Stimulated activated CD4-positive, alpha-beta T cell treated with anti-CD3 and anti-CD28 coated beads, Interleukin-15, amount 100 ng/mL, for 24 hours (primary cell): ENCODE measurements around the gene A1CF.
"Not testable (repeated sequence)": the region's sequence is repeated elsewhere in the genome, so short reads cannot be mapped to it uniquely, and the experiment has no call there.

Experiments
- DNase-seq: peaks from one replicate; pipeline ENCODE4 v3.0.0-alpha.2; 2020

Gene A1CF, protein sequence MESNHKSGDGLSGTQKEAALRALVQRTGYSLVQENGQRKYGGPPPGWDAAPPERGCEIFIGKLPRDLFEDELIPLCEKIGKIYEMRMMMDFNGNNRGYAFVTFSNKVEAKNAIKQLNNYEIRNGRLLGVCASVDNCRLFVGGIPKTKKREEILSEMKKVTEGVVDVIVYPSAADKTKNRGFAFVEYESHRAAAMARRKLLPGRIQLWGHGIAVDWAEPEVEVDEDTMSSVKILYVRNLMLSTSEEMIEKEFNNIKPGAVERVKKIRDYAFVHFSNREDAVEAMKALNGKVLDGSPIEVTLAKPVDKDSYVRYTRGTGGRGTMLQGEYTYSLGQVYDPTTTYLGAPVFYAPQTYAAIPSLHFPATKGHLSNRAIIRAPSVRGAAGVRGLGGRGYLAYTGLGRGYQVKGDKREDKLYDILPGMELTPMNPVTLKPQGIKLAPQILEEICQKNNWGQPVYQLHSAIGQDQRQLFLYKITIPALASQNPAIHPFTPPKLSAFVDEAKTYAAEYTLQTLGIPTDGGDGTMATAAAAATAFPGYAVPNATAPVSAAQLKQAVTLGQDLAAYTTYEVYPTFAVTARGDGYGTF

DNA sequence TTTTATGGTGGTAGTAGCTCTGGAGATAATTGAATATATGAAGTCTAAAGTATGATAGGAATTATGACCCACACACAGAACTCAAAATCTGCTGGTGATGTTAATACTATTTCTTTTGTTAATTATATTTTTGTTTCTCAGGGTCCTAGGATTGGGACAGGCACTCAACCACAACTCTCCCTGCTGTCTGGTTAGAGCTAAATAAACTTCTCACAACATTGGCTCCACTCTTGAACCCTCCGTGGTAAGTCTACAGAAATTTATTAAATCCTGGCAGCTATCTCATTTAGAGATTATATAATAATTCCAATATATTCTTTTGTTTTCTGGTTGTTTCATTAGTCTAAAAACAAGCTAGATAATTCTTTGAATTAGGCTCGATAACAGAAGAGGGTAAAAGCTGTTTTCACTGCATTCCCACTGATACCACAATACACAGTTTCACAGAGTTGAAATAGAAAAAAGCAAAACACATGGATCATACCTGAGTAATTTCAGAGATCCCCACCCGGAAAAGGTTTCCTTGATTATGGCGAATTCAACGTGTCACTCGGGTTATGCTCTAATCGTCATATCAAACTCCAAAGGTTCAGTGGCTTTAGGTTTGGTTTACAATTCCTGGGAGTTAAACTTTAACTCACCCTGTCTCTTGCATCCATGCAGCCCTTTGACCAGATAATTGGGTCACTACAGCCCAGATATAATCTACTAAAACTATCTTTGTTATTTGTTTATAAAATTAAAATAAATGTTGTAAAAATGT lies at the start of gene A1CF:
Gene A1CF (minus strand): TSS at position 531 of the 763 bp plus-strand sequence. CDS start 25,687 bp downstream, outside the sequence.
- DNase-seq, result no peak

DNA sequence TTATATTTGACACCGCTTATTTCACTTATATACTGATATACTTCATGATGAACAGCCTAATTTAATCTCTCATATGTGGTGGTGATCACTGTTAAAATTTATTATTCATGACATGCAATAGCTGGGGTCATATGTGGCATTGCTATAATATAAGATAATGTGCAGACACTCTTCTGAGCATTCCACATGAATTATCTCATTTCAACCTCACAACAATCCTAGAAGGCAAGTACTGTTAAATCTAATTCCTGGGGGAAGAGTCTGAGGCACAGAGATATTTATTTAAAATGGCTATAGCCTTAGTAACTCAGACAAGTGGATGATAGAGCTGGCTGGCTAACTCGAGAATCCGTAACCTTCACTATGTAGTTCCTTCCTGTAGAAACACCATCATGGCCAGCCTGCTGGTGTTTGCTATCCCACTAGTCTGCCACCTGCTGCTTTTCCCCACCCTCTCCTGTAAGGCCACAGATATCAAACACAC lies 46.6 kb upstream of the A1CF start:
- no peak for DNase-seq

DNA sequence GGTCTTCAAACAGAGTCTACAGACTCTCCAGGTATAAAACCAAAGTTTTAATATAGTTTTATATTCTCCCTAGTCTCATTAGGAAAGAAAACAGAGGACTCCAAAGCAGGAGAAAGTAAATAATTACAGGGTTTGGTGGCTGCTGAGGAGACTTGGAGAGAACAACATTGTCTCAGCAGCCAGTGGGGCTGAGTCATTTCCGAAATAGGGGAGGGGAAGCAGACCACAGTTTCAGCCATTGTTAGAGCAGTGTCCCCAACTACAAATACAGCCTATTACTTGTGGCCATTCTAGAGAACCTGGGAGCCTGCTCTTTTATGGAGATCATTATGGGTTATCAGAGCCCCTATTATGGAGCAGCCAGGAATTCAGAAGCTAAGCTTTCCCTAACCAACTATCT lies 44.2 kb upstream of the A1CF start:
- DNase-seq, result no peak

DNA sequence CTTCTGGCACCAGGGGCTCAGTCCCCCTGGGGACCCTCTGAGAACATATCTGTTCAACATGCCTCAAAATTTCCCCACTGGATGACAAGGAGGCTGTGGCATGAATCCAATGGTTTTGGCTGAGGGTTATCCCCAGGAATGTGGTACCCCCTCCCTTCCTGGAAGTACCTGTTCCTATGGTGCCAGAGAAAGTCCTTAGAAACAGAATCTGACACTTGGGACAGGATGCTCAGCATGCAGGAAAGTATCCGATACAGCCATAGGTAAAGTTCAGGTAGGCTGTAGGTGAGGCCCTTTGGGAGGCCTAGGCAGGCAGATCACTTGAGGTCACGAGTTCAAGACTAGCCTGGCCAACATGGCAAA lies 42.7 kb upstream of the A1CF start:
- DNase-seq, result no peak

DNA sequence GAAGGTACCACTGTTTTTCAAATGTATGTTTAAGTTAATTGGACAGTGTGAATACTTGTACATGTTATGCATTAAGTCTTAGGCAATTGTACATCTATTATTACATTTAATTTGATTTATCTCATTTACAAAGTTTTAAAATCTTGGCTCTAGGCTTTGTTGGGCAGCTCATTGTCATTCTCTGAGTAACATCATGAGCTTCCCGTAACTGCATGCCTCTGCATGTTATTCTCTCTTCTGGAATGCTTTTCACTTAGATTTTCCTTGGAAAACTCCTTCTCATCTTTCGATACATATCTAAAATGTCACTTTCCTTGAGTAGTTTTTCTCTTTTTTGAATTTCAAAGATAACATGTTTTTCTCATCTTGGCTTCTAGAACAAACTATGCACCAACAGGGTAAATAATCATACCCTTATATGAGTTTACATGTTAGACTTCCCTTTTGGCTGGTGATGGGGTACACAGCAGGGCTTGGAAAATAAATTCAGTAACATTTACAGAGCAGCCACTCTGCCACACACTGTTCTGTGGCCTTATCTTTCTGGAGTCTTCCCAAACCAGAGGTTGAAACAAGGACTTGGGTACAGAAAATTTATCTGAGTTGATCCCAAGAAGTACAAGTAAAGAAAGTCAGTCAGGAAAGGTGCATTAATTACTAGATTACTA lies 42.2 kb upstream of the A1CF start:
- DNase-seq, result no peak

DNA sequence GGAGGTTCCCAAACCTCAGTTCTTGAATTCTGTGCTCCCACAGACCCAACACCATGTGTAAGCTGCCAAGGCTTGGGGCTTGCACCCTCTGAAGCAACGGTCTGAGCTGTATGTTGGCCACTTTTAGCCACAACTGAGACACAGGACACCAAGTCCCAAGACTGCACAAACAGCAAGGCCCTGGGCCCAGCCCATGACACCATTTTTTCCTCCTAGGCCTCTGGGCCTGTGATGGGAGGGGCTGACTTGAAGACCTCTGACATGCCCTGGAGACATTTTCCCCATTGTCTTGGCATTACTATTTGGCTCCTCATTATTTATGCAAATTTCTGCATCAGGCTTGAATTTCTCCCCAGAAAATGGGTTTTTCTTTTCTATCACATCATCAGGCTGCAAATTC lies 38.0 kb upstream of the A1CF start:
- DNase-seq, result not testable (repeated sequence)

DNA sequence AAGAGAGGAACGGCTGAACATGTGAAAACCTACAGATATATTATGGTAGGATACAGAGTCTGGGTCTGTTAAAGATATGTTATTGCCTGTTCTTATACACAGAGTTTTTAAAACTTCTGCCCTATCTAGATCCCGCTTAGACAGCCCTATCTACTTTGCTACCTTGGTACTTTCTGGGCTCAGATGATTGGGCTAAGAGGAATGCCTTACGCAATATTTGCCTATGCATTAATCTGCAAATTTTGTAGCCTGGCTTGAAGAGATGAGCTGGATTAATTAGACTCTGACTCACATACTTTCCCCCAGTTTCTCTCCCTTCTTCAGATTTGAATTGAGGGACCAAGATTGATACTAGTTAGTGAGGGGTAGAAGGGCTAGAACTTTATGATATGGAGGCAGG lies 33.6 kb upstream of the A1CF start:
- no peak for DNase-seq

DNA sequence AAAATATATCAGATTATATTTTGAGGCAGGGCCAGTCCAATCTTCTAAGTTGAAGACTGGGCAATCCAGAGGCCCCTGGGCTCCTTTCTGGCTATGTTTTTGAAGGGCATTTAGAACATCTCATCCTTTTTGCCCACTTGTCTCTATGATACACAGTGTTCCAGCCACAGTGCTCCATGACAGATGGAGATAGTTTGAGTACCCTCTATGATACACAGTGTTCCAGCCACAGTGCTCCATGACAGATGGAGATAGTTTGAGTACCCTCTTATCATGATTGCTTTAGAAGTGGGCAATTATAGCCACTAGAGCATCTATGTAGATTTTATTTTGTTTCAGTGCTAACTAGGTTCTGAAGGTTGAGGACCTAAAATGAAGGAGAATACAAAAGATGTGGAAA lies 33.1 kb upstream of the A1CF start:
- DNase-seq, result no peak

DNA sequence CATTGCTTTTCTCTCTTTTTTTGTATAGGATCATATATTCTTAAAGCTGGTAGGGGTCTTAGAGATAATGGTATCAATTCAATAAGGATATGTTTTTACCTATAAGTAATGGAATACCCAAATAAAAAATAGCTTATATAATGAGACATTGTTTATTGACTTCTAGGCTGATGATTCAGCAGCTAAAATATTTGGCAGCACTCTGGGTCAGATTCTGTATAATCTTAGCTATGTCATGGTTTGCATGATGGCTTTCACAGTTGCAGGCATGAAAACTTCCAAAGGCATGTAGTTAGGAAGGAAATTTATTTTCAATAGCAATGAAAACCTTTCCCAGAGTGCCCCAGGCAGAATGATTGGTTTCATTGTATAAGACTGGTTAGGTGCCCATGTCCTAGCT lies 32.1 kb upstream of the A1CF start:
- DNase-seq, result no peak

DNA sequence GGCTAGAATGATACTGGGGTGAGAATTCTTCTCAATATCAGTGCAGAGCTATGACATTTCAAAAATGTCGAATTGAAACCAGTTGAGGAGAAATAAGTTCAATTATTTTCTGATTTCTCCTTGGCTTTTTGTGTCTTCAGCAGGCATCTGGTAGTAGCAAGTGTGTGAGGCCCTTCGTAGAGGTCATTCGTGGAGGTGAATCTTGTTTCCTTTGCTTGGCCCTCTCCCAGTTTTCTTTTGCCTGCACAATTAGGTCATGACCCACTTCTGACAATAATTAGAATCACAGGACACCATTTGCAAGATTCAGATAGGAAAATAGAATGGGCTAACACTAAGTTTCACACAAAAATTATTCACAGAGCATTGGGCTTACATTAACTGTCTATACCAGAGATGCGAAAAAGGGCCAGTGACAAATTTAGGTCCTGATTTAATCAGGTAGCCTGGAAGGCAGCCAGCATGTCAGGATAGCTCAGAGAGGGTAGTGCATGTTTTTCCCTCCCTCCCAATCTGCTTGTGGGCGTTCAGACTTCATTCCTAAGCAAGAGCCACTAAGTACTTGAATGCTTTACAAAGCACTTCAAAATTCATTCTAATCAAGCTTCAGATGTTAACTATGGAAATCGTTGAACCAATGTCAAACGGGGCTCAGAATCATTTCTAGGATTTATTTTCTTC lies 24.0 kb upstream of the A1CF start:
- DNase-seq, result no peak

DNA sequence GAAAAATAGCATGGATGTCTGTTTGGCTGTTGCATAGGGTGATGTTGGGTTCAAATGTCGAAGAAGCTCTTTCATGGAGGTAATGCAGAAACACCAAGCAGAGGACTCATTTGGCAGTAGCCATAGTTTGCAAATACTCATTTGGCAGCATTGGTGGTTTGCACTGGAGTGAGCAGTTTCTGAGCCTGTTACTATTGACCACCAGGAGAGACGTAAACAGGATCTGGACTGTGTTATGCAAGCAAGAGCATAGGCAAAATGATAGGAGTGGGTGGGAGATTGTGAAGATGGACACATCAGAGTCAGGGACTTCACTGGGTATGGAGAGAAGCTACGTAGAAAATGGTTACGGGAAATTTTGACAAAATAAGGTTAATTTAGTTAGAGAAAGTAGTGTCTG lies 22.9 kb upstream of the A1CF start:
- no peak for DNase-seq

DNA sequence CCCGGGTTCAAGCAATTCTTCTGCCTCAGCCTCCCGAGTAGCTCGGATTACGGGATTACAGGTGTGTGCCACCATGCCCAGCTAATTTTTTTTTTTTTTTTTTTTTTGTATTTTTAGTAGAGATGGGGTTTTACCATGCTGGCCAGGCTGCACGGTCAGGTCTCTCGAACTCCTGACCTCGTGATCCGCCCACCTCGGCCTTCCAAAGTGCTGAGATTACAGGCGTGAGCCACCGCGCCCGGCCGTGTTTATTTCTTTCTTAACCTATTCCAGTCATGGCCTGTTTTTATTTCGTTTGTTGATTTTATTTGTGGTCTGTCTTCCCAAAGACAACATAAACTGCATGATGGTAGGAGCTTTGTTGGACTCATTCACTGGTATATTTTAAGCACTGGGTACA lies 20.4 kb upstream of the A1CF start:
- DNase-seq, result not testable (repeated sequence)

DNA sequence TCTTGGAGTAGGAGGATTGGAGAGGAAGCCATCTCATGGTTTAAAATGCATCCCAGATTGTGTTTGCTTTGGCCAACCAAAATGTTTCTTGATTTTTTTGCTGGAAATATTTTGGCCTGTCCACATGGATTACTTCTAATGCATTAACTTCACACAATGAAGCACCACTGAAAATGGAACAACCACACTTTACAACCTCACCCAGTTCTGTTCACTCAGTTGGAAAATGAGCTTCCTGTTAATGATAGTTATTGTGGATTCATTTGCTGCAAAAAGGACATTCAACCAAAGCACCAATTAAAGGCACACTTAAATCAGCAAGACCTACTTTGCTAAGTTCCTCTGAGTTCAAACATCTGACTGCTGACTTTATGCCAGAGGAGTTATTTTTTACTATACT lies 11.3 kb upstream of the A1CF start:
- DNase-seq, result no peak

DNA sequence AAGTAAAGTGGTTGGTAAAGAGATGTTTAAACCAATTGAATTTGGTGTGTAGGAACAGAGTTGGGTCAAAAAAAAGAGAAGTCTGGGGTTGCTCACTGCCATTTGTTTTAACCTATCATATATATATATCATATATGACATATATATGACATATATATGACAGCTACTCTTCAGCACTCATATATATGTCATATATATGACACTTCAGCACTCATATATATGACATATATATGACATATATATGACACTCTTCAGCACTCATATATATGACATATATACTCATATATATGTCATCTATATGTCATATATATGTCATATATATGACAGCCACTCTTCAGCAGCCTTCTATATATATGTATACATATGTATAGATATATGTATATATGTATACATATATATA lies 8.9 kb upstream of the A1CF start:
- no peak for DNase-seq

DNA sequence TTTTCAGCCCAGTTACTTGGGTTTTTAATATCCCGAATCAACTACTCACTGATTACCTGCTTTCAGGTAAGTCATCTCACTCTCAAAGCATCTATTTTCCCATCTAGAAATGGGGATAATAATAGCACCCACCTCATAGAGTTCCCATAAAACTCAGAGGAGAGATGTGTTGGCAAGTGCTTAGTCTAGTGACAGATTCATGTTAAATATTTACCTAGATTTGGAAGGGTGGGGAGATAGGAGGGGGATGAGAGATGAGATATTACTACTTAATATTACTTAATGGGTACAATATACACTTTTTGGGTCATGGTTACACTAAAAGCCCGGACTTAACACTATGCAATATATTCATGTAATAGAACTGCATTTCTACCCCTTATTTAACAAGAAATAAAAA lies 7.0 kb upstream of the A1CF start:
- DNase-seq, result no peak

DNA sequence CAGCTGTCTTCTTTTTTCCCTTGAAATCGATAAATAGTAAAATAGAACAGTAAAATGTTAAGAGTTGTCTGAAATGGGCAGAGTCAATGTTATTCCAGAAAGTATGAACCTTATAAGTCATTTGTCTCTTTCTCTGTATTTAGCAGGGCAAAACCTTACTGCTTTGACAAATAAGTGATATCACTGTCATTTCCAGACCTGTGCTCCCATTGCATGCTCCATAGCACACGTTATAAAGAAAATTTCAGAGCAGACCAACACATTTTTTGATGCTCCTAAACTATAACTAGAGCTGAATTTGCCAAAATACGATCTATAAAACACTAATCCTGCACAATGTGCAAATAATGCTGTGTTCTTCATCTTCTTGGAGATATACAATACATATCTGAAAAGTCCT lies 1.1 kb downstream of the A1CF start:
- no peak for DNase-seq

DNA sequence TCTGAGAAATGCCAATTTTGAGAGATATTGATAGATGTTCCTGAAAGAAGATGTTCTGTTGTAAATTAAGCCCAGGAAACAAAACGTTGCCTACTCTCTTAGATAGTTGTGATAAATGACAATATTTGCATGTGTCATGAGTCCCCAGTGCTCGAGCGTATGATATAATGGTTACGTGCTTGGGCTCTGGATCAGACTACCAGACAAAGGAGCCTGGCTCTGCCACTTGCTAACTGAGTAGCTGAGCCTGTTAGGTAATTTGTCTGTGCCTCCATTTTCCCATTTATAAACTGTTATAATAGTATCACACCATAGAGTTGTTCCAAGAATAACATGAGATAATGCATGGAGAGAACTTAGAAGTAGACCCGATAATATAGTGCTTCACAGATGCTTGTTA lies 1.8 kb downstream of the A1CF start:
- DNase-seq, result no peak

DNA sequence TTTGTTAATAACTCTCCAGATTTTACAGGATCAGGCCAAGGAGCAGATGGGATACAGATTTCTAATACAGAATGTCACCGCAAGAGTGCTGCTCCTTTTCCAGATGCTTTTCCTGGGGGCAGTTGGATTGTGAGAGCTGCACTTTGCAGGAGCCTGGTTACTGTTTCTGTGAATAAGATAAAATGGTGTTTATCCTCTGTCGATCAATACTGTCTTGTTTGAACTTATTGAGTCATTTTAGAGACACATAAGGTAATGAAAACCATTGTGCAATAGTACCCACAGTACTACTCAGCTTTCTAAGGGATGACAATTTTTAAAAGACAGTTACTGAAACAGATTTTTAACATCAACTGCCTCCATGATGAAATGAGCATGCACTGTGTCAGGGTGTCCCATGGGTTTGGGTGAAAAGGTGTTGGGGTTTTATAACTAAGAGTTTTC lies 2.9 kb downstream of the A1CF start:
- DNase-seq, result no peak

DNA sequence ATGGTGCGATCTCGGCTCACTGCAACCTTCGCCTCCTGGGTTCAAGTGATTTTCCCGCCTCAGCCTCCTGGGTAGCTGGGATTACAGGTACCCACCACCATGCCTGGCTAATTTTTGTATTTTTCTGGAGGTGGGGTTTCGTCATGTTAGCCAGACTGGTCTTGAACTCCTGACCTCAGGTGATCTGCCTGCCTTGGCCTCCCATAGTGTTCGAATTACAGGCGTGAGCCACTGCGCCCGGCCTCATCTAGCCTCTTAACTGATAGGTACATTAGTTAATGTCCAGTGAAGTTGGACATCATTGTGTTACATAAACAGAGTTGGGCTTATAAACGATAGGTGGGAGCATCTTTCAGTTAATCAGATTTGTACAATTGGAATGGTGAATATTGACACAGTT lies 4.4 kb downstream of the A1CF start:
- not testable (repeated sequence) for DNase-seq

DNA sequence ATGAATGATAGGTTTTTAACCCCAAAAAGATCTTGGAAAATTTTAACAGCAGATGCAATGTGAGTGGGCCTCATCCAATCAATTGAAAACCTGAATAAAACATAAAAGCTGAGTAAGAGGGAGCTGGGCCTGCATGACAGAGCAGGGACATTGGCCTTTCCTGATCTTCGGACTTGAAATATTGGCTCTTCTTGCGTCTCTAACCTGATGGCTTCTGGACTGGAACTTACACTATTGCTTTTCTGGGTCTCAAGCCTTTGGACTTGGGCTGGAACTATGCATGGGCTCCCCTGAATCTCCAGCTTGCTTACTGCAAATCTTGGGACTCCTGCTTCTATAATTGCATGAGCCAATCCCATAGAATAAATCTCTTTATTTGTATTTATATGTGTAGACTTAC lies 9.0 kb downstream of the A1CF start:
- DNase-seq, result no peak

DNA sequence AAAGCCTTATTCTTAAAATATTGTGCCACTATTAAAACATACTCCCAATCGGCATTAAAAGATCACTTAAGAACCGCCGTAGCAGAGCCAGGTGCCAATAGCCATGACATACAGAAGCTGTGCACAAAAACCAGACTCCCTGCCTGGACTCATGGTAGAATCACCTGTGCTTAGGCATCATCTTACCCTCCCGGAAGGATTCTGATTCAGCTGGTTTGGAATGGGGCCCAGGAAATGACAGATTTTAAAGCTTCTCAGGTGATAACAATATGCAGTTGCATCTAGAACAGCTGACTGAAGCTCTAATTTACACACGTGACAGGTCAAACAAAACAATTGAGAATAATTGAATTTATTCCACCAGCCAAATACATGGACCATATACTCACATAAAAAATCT lies 10.7 kb downstream of the A1CF start:
- no peak for DNase-seq

DNA sequence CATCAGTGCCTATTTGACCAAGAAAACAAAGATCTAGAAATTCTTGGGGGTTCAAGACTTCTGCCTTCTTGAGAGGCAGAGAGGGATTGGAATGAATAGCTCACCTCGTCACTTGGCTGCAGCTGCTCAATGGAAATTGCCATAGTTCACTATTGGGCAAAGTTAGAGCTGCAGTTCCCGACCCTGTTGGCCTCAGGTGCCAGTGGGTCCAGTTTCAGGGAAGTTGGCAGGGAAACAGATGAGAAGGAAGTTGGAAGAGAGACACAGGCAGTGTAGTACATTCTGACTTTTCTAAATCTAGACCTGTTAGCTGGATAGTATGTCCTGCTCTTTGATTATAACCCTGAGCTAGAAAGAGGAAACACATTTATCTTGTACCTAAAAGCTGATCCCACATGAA lies 19.1 kb downstream of the A1CF start:
- DNase-seq, result no peak

DNA sequence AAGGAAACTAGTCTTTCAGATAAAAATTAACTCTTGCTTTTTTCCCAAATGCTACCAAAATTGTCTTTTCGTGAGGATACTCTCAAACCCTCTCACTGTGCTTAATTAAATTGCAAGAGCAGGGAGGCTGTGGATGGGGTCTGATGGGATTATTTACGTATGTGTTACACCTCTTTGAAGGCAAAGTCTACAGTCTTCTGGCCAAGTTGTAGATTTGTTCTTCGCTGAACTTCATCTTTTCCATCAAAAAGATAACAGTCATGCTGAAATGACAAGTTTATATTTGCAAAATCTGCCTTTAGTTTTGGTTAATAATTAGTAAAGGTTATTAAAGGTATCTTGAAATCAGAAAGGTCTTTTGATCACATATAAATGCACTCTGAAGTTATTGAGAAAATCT lies 22.7 kb downstream of the A1CF start:
- DNase-seq, result no peak
